Heart left ventricle (tissue), 13 donors: ENCODE measurements around the gene NPHP4.

ENCODE experiments used
- CTCF ChIP-seq, 12 donors: fragments of 200-600 bp; sonication (generic) in 4 of 12; IDR thresholded peaks; one replicate each; pipeline versions ENCODE4 v1.5.0 to v1.8.0; 2018 to 2022; ENCODE audit warnings: antibody characterized with exemption in 12 of 12, mild to moderate bottlenecking in 5 of 12
- POLR2A ChIP-seq, 2 donors: fragments of 450-650 bp; IDR thresholded peaks; one replicate each; pipeline ENCODE4 v1.6.1; 2017; ENCODE audit warnings: antibody characterized with exemption in 2 of 2, mild to moderate bottlenecking in 2 of 2, moderate library complexity in 2 of 2
- donor health status: ischemic (EF 13 %, LVEDD 7.1; RV severe dilation, severe dysfunction).
- donor health status: DM: no; HTN: yes; CAD: no.
- donor health status: DM: no; HTN: no; CAD: no.
- donor health status: ischemic (EF 25% LVEDD 6.9; RV normal size, moderate dysfunction).
- donor health status: ischemic (EF 25% LVEDD 5.7; RV mildly dilated, moderate dysfunction).
- donor health status: ischemic (EF 35%, LVEDD 5.7; RV mildly dilated, moderate dysfunction).
- donor health status: nonischemic (EF 11% LVEDD 7.7; RV severe dilation, severe dysfunction).
- donor health status: DM: yes; HTN: yes; CAD: no.
- donor health status: PGD.
- donor health status: ischemic (EF 29% LVEDD 5.4; RV normal size, mild dysfunction).
- donor health status: nonischemic (EF 23%, LVEDD 6.1; RV moderate dilation, normal function).

DNA sequence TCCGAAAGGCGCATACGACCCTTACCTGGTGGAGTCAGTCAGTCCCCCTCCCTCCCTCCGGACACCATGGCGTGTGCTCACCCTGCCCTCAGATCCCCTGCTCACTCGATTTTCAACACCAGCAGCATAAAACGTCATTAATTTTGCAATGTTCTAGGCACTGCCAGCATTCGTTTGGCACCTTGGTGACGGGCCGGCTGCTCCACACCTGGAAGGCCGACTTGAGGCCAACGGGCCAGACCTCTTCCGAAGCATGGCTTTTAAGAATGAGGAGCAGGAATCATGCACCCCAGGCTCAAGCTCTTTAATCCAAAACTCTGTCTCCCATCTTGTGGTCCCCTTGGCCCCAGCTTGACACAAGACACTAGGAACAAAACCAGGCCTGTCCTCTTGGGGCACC is 33.1 kb downstream of the NPHP4 start:
- TF ChIP-seq CTCF (IDR thresholded peaks at IDR 0.05), result no peak
- no peak for TF ChIP-seq POLR2A (IDR thresholded peaks at IDR 0.05)
